Stimulated activated CD4-positive, alpha-beta T cell treated with anti-CD3 and anti-CD28 coated beads, Interleukin-4, amount 100 ng/mL, for 24 hours (primary cell): Measurements from ENCODE around the gene FAM200B.

Experiments used
- DNase-seq: peaks from one replicate; pipeline ENCODE4 v3.0.0-alpha.2; 2020

Gene FAM200B

DNA sequence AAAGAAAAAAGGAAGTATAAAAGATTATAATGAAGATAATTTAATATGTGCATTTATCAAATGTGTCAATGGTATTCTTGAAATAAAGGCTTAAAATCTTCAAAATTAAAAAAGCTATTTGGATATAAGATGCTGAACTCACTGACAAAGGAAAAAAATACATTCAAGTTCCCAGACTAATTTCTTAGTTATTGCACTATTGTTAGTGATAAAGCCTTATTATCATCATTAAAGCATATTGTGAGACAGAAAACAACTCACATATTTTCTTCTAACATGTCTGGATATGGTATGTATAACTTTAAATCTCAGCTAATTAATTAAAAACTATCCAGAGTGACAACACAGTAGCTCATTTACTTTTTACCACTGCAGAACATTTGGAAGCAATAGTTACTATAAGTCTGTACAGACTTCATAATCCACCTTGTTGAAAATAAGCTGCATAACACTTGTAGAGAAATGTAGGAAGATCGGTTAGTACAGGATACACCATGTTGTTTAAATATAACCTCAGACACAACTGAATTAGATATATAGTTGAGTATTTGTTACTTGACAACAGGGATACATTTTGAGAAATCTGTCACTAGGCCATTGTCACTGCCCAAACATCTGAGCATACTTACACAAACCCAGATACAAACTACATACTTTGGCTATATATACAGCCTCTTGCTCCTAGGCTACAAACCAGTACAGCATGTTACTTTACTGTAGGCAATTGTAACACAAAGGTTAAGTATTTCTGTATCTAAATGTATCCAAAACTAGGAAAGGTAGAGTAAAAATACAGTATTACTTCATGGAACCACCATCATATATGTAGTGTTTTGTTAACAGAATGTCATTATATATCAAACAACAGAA is 12.8 kb upstream of the FAM200B start:
- no peak for DNase-seq

DNA sequence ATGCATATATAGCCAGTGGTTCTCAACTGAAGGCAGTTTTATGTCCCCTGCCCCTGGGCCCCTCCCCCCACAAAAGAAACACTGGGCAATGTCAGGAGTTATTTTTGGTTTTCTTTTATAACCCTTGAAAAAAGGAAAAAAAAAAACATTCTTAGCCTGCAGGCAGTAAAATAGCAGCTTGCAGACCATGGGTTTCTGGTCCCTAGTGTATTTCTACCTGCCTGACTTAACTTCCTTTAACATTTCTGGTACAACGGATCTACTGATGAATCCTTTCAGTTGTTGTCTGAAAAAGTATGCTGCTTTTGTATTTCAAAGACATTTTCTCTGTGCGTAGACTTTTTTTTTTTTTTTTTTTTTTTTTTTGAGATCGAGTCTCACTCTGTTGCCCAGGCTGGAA is 11.1 kb upstream of the FAM200B start:
- DNase-seq = no peak

DNA sequence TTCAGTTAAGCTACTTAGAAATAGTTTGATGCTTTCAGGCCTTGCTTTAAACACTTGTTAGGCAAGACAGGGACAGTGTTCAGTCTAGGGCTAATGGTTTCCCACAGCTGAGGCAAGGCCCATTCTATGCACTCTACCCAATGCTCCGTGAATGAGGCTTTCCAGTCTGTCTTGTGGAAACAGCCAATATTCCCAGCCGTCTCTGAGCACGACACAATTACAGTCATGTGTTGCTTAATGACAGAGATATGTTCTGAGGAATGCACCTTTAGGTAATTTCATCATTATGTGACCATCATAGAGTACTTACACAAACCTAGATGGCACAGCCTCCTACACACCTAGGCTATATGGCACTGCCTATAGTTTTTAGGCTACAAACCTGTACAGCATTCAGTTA is 9.5 kb upstream of the FAM200B start:
- no peak for DNase-seq

DNA sequence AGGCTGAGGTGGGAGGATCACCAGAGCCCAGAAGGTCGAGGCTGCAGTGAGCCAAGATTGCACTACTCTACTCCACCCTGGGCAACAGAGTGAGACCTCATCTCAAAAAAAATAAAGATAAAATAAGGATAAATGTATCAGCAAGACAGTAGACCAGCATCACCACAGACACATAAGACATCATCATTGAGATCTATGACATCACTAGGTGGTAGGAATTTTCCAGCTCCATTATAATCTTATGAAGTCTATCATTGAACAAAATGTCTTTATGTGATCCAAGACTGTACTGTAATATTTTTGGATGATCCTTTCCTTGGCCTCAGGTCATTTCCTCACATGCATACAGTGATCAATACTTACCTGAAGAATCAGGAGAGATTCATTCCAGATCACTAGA is 8.3 kb upstream of the FAM200B start:
- no peak for DNase-seq

DNA sequence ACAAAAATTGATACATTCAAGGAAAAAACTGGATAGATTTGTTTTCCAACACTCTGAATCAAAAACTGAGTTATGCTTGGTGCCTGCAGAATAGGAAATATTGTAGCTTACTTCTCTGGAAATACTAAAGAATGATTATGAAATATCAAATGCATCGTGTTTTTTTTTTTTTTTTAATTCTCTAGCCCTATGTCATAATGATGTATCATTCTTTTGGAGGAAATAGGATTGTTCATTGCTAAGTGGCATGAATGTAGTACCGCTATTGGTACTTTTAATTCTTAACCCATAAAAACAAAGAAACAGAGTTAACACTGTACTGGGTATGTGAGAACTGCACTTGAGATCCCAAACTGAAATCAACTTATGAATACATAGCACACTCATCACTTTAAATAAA is 7.6 kb upstream of the FAM200B start:
- DNase-seq = no peak

DNA sequence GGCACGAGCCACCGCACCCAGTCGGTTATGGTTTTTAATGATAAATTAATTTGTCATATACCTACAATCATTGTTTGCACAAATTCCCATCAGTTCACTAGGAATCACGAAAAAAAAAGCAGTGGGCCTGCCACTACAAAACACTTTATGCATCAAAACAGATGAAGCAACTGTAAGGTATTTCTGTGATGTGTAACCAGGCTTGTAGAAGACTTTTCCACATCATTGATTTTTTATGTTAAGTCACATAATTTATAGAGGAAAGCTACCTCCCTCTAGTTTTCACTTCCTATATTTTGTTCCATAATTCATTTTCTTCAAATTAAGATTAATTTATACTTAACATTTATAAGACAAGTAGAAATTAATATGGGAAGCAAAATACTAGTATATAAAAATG is 6.7 kb upstream of the FAM200B start:
- no peak for DNase-seq

DNA sequence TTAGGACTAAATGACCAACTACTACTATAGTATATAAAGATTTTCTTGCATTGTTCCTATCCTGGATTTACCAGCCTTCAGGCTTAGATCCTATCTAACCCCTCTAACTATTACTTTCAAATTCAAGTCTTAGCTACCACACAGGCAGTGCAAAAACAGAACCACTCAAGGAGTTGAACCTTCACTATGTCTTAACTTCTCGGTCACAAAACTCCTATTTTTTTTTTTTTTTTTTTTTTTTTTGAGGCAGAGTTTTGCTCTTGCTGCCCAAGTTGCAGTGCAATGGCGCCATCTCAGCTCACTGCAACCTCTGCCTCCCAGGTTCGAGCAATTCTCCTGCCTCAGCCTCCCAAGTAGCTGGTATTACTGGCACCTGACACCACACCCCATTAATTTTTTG is 6.3 kb upstream of the FAM200B start:
- no peak for DNase-seq

DNA sequence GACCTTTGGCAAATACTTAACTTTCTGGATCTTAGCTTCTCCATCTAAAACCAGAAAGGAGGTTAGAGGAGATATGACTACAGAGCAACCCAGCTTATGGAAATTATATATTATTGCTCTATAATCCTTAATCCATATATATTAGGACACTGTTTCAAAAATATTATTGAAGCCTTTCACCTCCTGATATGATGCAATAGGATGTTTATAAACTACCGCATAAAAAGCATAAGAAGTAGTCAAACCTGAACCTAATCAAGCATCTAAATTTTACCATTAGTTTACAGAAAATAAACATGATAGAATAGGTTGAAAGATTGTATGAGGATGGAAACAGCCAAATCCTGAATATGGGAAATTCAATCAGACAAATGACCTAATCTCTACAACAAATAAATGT is 5.6 kb upstream of the FAM200B start:
- DNase-seq = no peak

DNA sequence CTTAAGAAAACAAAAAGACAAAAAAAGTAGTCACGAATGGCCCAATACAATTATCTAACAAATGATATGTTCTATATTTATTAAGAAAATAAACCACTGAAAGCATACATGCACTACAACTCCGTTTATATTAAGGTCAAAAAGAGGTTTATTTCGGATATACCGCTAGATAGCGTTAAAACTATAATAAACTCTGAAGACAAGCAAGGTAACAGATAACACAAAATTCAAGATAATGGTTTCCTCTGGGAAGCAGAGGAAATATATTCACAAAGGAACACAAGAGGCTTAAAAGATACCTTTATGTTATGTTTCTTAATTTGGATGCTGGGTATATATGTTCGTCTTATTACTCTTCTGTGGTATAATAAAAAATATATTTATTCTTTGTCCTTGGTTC is 4.7 kb upstream of the FAM200B start:
- no peak for DNase-seq

DNA sequence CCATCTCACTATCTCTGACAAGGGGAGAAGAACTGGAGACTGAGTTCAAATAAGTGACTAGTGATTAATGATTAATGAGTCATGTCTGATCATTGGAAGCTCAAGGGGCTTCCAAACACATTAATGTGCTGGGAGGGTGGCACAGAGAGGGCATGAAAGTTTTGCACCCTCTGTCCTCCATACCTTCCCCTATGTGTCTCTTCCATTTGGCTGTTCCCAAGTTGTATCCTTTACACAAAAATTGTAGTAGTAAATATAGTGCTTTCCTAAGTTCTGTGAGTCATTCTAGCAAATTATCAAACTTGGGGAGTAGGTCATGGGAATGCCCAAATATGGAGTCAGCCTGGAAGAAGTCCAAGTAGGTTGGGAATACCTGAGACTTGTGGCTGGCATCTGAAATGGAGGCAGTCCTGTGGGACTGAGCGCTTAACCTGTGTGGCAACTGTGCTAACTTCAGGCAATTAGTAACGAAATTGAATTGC is 4.1 kb upstream of the FAM200B start:
- no peak for DNase-seq

DNA sequence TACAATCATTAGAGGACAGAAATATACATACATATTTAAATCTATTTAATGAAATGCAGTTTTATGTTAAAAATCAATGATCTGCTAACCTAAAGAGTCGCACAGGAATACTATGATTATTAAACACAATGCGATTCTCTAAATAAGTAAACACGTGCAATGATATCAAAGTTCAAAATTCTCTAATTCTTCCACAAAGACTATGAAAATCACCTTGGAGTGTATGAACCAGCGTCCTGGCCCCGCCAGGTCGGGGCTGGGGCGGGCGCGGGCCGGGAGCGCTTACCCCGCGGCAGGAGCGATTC is 608 bp upstream of the FAM200B start:
- DNase-seq = no peak

DNA sequence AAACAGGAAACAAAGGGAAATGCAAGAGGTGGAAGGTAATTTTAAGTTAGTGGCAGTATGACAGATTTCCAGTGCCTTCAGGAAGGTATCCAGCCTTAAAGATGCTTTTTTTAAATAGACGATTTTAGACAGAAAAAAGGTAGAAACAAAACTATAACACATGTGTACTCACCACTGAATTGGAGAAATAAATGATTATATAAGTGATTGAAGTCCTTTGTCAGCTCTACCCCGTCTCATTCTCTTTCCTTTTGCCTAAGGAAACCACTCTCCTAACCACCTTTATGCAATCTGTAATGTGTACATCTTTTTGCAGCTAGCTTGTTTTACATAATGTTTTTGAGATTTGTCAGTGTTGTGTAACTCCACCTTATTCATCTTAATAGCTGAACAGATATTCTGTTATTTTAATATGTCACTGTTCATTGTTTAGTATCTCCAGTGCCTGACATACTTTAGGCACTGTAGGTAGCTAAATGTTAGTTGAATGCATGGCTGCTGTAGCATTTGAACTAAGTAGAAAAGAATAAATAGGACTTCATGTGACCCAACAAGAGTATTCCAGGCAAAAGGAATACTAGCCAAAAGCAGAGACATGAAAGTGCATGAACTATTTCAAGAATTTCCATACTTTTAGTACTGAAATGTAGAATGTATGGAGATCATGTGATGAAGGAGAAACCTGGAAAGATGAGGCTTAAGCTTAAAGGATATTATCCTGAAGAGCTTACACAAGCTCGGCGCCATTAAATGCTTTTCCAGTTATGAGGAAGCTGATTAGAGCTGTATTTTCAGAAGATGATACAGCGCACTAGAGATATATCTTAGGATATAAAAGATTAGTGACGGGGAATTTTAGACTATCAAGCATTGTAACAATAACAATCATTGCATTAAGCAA is 865 bp downstream of the FAM200B start:
- DNase-seq = no peak

DNA sequence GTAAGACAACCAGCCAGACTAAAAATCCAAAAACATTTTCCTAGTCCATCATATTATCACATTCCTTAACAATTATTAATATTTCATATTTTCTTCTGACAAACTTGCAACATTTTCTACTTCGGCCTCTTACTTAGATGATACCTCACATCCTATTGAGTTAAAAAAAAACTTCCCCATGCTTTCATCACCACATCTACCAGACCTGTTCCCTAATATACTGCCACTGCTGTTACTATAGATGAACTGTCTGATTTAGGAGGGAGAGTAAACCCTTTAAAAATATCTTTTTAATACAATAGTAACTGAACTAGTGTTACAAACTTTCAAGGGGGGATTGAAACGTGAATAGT is 1.5 kb downstream of the FAM200B start:
- DNase-seq = no peak

DNA sequence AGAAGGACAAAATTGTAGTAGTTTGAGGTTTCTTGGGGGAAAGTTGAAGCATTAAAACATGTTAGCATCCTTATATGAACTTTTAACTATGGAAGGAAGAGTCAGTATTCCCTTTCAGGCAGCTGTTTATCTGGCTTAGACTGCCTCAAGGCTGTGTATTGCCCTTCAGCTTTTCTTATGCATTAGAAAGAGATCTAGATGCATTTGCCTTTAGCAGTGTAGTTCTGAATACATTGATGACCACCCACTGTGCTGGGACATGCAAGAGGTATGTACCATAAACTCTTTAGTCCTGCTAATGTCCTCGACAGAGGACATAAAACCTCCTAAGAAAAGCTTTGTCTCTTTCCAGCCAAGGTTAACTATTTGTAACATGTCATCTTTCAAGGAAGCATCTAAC is 2.9 kb downstream of the FAM200B start:
- DNase-seq = no peak

DNA sequence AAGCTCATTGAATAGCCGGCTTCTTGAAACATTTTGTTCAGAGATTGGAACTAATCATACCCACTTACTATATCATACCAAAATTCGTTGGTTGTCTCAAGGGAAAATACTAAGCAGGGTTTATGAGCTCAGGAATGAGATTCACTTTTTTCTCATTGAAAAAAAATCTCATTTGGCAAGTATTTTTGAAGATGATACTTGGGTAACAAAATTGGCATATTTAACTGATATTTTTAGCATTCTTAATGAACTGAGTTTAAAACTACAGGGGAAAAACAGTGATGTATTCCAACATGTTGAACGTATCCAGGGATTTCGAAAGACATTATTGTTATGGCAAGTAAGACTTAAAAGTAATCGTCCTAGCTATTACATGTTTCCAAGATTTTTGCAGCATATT is 6.4 kb downstream of the FAM200B start:
- DNase-seq = no peak

DNA sequence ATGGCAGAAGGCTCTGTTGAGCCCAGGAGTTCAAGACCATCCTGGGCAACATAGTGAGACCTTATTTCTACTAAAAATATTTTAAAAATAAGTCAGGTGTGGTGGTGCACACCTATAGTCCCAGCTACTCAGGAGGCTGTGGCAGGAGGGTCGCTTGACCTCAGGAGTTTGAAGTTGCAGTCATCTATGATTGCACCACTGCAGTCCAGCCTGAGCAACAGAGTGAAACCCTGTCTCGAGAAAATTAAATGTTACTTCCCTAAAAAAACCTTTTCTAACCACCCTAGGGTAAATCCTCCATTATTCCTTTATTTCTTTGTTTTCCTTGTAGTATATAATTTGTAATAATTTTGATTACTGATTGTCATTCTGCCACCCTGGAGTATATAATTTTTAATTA is 7.9 kb downstream of the FAM200B start:
- no peak for DNase-seq

DNA sequence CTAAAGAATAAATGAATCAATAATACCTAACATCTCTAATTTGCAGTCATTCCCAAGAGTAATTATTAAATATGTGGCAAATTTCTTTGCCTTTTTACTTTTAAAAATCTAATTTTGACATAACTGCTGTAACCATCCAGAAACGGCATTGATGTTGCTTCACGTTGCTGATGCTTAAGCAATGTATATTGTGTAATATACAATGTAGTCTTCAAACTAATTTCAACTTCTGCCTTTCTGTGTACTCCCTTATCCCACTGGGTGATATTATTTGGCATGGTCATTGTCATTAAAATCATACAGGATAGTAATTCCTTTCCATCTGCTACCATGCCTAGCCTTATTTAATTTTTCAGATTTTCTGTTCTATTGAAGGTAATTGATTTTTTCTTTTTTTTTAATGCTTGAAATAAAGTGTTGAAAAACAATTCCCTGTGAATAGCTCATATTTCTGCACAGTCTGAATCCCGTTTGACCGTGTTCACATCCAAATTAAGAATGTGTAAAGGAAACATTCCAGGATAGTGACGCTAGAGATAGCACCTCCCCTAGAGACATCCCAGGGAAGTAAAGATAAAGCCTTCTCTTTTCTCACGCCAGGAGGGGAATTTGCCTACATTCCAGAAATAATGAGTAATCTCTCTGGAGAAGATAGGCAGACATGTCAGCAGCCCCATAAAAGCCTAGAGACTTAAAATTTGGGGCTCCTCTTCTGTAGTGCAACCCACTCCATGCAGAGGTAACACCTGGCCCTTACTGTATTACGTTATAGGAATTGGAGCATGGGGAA is 8.6 kb downstream of the FAM200B start:
- DNase-seq = no peak

DNA sequence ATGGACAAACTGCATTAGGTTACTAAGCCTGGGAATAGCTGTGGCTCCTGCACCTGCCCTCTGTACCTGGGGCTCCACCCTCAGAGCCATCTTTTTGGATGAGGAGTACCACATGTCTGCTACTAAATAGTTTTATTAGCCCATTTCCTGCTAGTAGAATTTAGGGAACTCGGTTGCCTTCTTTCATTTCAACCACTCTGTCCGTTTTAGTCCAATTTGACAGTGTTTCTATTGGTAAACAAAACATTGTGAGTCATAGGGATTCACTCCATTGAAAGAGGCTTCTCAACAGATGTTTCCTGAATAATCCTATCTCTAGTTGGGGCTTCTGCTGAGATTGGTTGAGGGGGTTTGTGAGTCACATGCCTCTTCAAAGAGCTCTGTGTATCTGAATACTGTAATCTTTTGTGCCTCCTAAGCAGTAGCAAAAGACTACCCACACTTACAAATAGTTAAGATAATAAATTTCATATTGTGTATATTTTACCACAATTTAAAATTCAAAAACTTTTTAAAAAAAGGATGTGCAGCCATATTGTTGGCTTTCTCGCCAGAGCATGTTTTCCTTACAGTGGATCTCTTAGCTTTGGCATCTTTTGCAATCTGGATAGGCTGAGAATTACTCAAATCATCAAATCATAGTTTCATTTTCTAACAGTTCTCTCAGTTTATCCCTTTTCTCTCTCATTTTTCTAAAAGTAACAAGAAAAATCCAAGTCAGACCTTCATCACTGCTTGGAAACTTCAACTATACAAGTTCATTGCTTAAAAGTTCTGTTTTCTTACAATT is 9.9 kb downstream of the FAM200B start:
- no peak for DNase-seq

DNA sequence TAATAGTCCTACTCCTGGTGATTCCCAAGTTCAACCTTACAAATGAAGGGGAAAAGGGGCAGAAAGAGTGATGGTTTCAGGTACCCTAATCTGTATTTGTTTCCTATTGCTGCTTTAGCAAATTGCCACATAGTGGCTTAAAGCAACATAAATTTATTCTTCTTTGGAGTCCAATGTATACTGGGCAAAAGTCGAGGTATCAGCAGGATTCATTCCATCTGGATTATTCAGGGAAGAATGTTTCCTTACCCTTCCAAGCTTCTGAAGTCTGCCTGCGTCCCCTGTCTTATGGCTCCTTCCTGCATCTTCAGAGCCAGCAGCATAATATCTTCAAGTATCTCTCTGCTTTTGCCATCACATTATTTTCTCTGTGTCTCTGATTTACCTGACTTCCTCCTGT is 11.0 kb downstream of the FAM200B start:
- no peak for DNase-seq

DNA sequence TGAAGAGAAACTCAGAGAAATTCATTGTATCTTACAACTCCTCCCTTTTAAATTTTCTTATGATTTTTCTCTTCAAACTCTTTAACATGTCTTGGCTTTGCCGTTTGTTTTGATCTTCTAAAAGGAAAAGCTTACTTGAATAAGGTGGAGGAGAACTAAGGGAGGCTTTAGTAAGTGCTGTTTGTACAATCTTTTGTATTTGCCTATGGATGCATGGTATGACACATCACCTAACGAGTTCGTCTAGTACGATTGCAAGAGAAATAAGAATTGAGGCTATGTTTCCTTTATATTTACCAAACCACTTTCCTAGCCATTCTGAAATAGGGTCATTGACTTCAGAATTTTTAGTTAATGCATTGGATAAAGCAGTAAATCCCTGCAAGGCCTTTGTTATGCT is 12.8 kb downstream of the FAM200B start:
- DNase-seq = no peak

DNA sequence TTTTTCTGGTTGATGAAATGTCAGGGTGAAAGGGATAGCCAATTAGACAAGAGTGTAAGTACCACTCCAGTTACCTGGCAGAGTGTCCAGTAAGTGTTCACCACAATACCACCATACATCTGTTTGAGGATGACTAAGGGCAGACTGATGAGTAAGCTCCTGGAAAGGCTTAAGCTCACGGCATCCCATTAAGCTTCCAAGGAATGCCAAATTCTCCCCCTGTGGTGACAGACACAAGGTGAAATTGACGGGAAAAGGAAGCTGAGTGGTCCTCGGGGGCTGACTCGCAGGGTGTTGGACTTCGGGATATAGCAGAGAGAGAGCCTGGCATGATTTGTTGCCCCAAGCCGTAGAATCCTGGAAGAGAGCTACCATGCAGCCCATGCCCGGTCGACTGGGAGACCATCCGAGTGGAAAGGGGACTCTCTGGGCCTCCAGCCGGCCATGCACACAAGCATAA is 13.6 kb downstream of the FAM200B start:
- no peak for DNase-seq

DNA sequence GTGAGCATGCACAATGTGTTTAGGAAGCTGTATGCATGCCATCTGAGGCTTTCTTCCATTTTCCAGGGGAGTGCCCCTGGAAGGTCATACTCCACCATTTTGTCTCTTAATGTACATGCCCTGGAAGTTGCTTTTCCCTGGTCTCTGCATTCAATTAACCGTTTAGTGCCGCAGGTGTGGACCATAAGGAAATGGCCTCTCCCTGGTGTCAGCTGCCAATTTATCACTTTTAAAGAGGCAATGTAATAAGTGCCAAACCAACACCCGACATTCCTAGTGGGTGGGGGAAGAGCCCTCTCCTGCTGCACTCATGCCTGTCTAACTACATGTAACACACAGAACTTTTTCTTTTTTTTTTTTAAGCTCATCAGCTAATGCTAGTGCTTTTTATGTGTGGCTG is 14.1 kb downstream of the FAM200B start:
- no peak for DNase-seq

DNA sequence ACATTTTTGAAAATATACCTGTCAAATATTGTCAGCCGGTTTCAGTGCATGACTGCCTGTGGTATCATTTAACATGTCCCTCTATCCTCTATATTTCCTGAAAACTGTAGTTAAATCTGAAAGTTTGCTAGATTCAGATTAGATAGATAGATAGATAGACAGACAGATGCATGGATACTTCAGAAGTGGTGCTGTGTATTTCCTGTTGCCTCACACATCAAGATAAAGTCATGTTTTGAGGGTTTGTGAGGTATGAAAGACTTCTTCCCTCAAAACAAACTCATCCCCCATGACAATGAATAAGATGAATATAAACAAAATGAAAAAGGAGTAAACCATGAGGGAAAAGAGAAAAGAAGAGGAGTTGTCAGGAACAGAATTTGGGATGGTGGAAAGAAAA is 15.2 kb downstream of the FAM200B start:
- DNase-seq = no peak
